Activated T-cell treated with anti-CD3 and anti-CD28 coated beads, Interleukin-2, amount 50 U/mL, for 4 hours (primary cell): Measurements from ENCODE around the gene KCNK7. TPM values are rescaled to one million over a fixed set of nuclear protein-coding genes. Genes with fewer than 3 reads are reported as not detected.
"Not testable (repeated sequence)": the region's sequence is repeated elsewhere in the genome, so short reads cannot be mapped to it uniquely, and the experiment has no call there.

Experiments used
- ATAC-seq, 2 donors: fragments of 200-7000 bp; cut with Tn5 transposase; one replicate each; pipeline ENCODE4 v1.10.0; 2021
- DNase-seq: peaks from one replicate; pipeline ENCODE4 v3.0.0-alpha.2; 2020
- H3K27me3 Mint-ChIP-seq: one replicate; pipeline ENCODE4 v1.8.0; 2021; ENCODE audit warnings: low read depth, mixed read lengths
- H3K36me3 Mint-ChIP-seq: one replicate; pipeline ENCODE4 v1.8.0; 2022; ENCODE audit warnings: mixed read lengths; ENCODE audit not compliant: insufficient read depth
- H3K4me1 Mint-ChIP-seq: one replicate; pipeline ENCODE4 v1.8.0; 2021; ENCODE audit warnings: low read depth, mixed read lengths
- H3K4me3 Mint-ChIP-seq: one replicate; pipeline ENCODE4 v1.8.0; 2021; ENCODE audit warnings: mild to moderate bottlenecking, moderate library complexity, mixed read lengths
- H3K9me3 Mint-ChIP-seq: one replicate; pipeline ENCODE4 v1.8.0; 2021; ENCODE audit warnings: mixed read lengths
- total RNA-seq, 3 donors: library from RNA; stranded (reverse); gene quantifications; one replicate each; pipeline ENCODE4 v1.2.1, GENCODE V29; 2021

KCNK7 gene
- total RNA-seq, 3 donors from 2014 or later: 1.4 to 2.1 (median 1.4) TPM

- peak overlapping the region; percentile 99 for H3K4me3 Mint-ChIP-seq
- peaks cover 61% of the 10 kb centered on the region for H3K4me1 Mint-ChIP-seq
- no peak for DNase-seq
- ATAC-seq: no peak
- H3K36me3 Mint-ChIP-seq: peaks cover 14% of the 10 kb centered on the region
- no peaks in the 10 kb centered on the region for H3K9me3 Mint-ChIP-seq
- no peaks in the 10 kb centered on the region for H3K27me3 Mint-ChIP-seq
Observed at GRCh38 chr11:65571420-65571819, 24.2 kb downstream of the KCNK7 start.

- peak; percentile 97 for DNase-seq
- peak within 1 kb of the TSS; percentile 99 for H3K4me3 Mint-ChIP-seq
- H3K9me3 Mint-ChIP-seq: no peaks in the 10 kb centered on the region
- peaks cover 68% of the 10 kb centered on the region for H3K4me1 Mint-ChIP-seq
- ATAC-seq: peak; percentile 80
- peaks cover 14% of the 10 kb centered on the region for H3K36me3 Mint-ChIP-seq
- no peaks in the 10 kb centered on the region for H3K27me3 Mint-ChIP-seq
Observed at GRCh38 chr11:65569973-65570918, 25.4 kb downstream of the KCNK7 start, which contains the start of gene ZNRD2. Gene ZNRD2, plus strand, starts transcription at chr11:65570477. Its CDS starts 15 bp downstream, at chr11:65570492.

- Mint-ChIP-seq H3K4me3 (peak overlapping the region; percentile 99), H3K9me3 (no peaks in the 10 kb centered on the region), H3K27me3 (no peaks in the 10 kb centered on the region), H3K4me1 (peaks cover 66% of the 10 kb centered on the region), H3K36me3 (peaks cover 14% of the 10 kb centered on the region)
- DNase-seq (no peak), ATAC-seq (peak; percentile 30 to 37)
Observed at GRCh38 chr11:65569164-65569972, 26.2 kb downstream of the KCNK7 start.

- Mint-ChIP-seq H3K36me3 (peaks cover 6% of the 10 kb centered on the region), H3K9me3 (no peaks in the 10 kb centered on the region), H3K4me3 (peak overlapping the region; percentile 52), H3K27me3 (no peaks in the 10 kb centered on the region), H3K4me1 (peaks cover 55% of the 10 kb centered on the region)
- DNase-seq: no peak
- ATAC-seq: no peak
Observed at GRCh38 chr11:65565624-65566453, 29.8 kb downstream of the KCNK7 start.

GRCh38 chr11:65564879-65565559, 30.6 kb downstream of the KCNK7 start:
- ATAC-seq, H3K36me3 Mint-ChIP-seq, H3K4me3 Mint-ChIP-seq, DNase-seq, H3K9me3 Mint-ChIP-seq, H3K27me3 Mint-ChIP-seq: not testable (repeated sequence)
- H3K4me1 Mint-ChIP-seq: peaks cover 59% of the 10 kb centered on the region

GRCh38 chr11:65563601-65564000, 32.0 kb downstream of the KCNK7 start:
- no peak for ATAC-seq

GRCh38 chr11:65562788-65563187, 32.8 kb downstream of the KCNK7 start:
- H3K4me1 Mint-ChIP-seq: peaks cover 55% of the 10 kb centered on the region
- H3K9me3 Mint-ChIP-seq: no peaks in the 10 kb centered on the region
- ATAC-seq (no peak), DNase-seq (no peak)
- no peaks in the 10 kb centered on the region for H3K36me3 Mint-ChIP-seq
- no peaks in the 10 kb centered on the region for H3K27me3 Mint-ChIP-seq
- no peak overlapping the region for H3K4me3 Mint-ChIP-seq

More at GRCh38 chr11:65563601-65564000, 32.0 kb downstream of the KCNK7 start:
- Mint-ChIP-seq H3K4me1 (peaks cover 62% of the 10 kb centered on the region), H3K4me3 (no peak overlapping the region), H3K27me3 (no peaks in the 10 kb centered on the region), H3K36me3 (peaks cover 3% of the 10 kb centered on the region), H3K9me3 (no peaks in the 10 kb centered on the region)
- DNase-seq: no peak

GRCh38 chr11:65562020-65562419, 33.6 kb downstream of the KCNK7 start:
- Mint-ChIP-seq H3K4me3 (no peak overlapping the region), H3K27me3 (no peaks in the 10 kb centered on the region), H3K36me3 (no peaks in the 10 kb centered on the region), H3K4me1 (peaks cover 57% of the 10 kb centered on the region), H3K9me3 (no peaks in the 10 kb centered on the region)
- ATAC-seq (no peak), DNase-seq (no peak)

GRCh38 chr11:65560555-65561418, 34.8 kb downstream of the KCNK7 start:
- no peaks in the 10 kb centered on the region for H3K27me3 Mint-ChIP-seq
- ATAC-seq: no peak
- DNase-seq: no peak
- no peak overlapping the region for H3K4me3 Mint-ChIP-seq
- no peaks in the 10 kb centered on the region for H3K9me3 Mint-ChIP-seq
- peaks cover 55% of the 10 kb centered on the region for H3K4me1 Mint-ChIP-seq
- no peaks in the 10 kb centered on the region for H3K36me3 Mint-ChIP-seq

GRCh38 chr11:65559951-65560537, 35.6 kb downstream of the KCNK7 start:
- peak overlapping the region; percentile 19 for H3K4me3 Mint-ChIP-seq

GRCh38 chr11:65559535-65559934, 36.1 kb downstream of the KCNK7 start:
- no peaks in the 10 kb centered on the region for H3K36me3 Mint-ChIP-seq
- peak; percentile 51 to 55 for ATAC-seq
- DNase-seq: no peak
- no peaks in the 10 kb centered on the region for H3K9me3 Mint-ChIP-seq
- peak overlapping the region; percentile 65 for H3K4me3 Mint-ChIP-seq
- H3K4me1 Mint-ChIP-seq: peaks cover 57% of the 10 kb centered on the region
- H3K27me3 Mint-ChIP-seq: no peaks in the 10 kb centered on the region

More at GRCh38 chr11:65559951-65560537, 35.6 kb downstream of the KCNK7 start:
- DNase-seq (no peak), ATAC-seq (no peak)
- Mint-ChIP-seq H3K36me3 (no peaks in the 10 kb centered on the region), H3K9me3 (no peaks in the 10 kb centered on the region), H3K4me1 (peaks cover 55% of the 10 kb centered on the region), H3K27me3 (no peaks in the 10 kb centered on the region)

GRCh38 chr11:65558930-65559509, 36.6 kb downstream of the KCNK7 start:
- H3K4me1 Mint-ChIP-seq: peaks cover 60% of the 10 kb centered on the region
- H3K27me3 Mint-ChIP-seq: no peaks in the 10 kb centered on the region
- H3K9me3 Mint-ChIP-seq: no peaks in the 10 kb centered on the region
- ATAC-seq: no peak
- DNase-seq: no peak
- no peaks in the 10 kb centered on the region for H3K36me3 Mint-ChIP-seq
- H3K4me3 Mint-ChIP-seq: peak overlapping the region; percentile 65
